ENCODE data around the gene PARD3B.

Gene PARD3B

GRCh38 chr2:204608237-204608939, 63.1 kb downstream of the PARD3B start:
- DNase-seq = no peak

- DNase-seq = no peak
Observed at GRCh38 chr2:204611017-204611631, 65.8 kb downstream of the PARD3B start.

- no peak for DNase-seq
Observed at GRCh38 chr2:204611764-204612163, 66.5 kb downstream of the PARD3B start.

- no peak for DNase-seq
Observed at GRCh38 chr2:204613635-204614034, 68.4 kb downstream of the PARD3B start.

- no peak for DNase-seq
Observed at GRCh38 chr2:204615456-204615855, 70.2 kb downstream of the PARD3B start.

GRCh38 chr2:204625135-204625534, 79.9 kb downstream of the PARD3B start:
- peak; percentile 13 for DNase-seq

GRCh38 chr2:204628926-204629712, 83.8 kb downstream of the PARD3B start:
- DNase-seq = no peak

GRCh38 chr2:204632410-204632809, 87.1 kb downstream of the PARD3B start:
- no peak for DNase-seq

- no peak for DNase-seq
Observed at GRCh38 chr2:204634564-204634963, 89.3 kb downstream of the PARD3B start.

- no peak for DNase-seq
Observed at GRCh38 chr2:204635478-204635877, 90.2 kb downstream of the PARD3B start.

- DNase-seq = no peak
Observed at GRCh38 chr2:204638471-204639194, 93.4 kb downstream of the PARD3B start.

GRCh38 chr2:204643326-204643725, 98.1 kb downstream of the PARD3B start:
- no peak for DNase-seq

- DNase-seq = no peak
Observed at GRCh38 chr2:204645018-204645773, 99.9 kb downstream of the PARD3B start.

GRCh38 chr2:204647626-204648025, 102.4 kb downstream of the PARD3B start:
- no peak for DNase-seq

GRCh38 chr2:204650611-204651010, 105.3 kb downstream of the PARD3B start:
- DNase-seq = no peak

- DNase-seq = no peak
Observed at GRCh38 chr2:204652063-204652462, 106.8 kb downstream of the PARD3B start.

GRCh38 chr2:204654669-204655068, 109.4 kb downstream of the PARD3B start:
- no peak for DNase-seq

GRCh38 chr2:204655101-204655500, 109.8 kb downstream of the PARD3B start:
- DNase-seq = no peak

GRCh38 chr2:204655626-204656025, 110.4 kb downstream of the PARD3B start:
- no peak for DNase-seq

- no peak for DNase-seq
Observed at GRCh38 chr2:204657024-204657423, 111.7 kb downstream of the PARD3B start.

- DNase-seq = no peak
Observed at GRCh38 chr2:204662956-204663355, 117.7 kb downstream of the PARD3B start.

- no peak for DNase-seq
Observed at GRCh38 chr2:204663816-204664425, 118.6 kb downstream of the PARD3B start.

All from NCI-H1694 treated with DMSO at 0.1 percent for 48 hours (cell line).